Measurements from ENCODE around the gene ACTR1A. TPM values are rescaled to one million over a fixed set of nuclear protein-coding genes. Genes with fewer than 3 reads are reported as not detected.

The ACTR1A gene
- total and polyA plus RNA-seq, 9 of the 15 experiments (the other 6 are each of a cell fraction or from before 2014, with no cell fraction given) = 36.3 to 77.2 (median 49.6) TPM

DNA sequence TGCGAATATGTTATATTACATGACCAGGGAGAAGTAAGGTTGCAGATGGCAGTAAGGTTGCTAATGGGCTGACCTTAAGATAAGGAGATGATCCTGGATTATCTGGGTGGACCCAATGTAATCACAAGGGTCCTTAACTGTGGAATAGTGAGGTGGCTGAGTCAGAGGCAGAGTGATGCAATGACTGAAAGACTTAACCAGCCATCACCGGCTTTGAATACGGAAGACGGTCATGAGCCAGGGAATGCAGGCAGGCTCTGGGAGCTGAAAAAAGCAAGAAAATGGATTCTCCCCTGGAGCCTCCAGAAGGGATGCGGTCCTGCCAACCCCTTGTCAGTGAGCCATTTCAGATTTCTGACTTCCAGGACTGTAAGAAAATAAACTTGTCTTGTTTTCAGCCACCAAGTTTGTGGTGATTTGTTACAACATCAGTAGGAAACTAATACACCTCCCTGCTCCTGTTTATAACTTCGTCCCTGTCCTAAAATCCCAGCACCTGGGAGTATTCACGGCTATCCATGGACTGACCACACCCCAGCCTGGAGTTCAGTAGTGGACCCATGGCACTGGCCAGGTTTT is 46.5 kb downstream of the ACTR1A start (continued):
- TF ChIP-seq, protein P1, sequence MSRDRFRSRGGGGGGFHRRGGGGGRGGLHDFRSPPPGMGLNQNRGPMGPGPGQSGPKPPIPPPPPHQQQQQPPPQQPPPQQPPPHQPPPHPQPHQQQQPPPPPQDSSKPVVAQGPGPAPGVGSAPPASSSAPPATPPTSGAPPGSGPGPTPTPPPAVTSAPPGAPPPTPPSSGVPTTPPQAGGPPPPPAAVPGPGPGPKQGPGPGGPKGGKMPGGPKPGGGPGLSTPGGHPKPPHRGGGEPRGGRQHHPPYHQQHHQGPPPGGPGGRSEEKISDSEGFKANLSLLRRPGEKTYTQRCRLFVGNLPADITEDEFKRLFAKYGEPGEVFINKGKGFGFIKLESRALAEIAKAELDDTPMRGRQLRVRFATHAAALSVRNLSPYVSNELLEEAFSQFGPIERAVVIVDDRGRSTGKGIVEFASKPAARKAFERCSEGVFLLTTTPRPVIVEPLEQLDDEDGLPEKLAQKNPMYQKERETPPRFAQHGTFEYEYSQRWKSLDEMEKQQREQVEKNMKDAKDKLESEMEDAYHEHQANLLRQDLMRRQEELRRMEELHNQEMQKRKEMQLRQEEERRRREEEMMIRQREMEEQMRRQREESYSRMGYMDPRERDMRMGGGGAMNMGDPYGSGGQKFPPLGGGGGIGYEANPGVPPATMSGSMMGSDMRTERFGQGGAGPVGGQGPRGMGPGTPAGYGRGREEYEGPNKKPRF (IDR thresholded peaks at IDR 0.05; ENCODE audit: low read depth, low read length) = no peak
- TF ChIP-seq ZNF347 (CRISPR knock-in tag; IDR thresholded peaks at IDR 0.05; ENCODE audit: low read depth) (no peak), ESRRA (IDR thresholded peaks at IDR 0.05; ENCODE audit: borderline replicate concordance, low read depth) (no peak; the same call in 1 of the 2 replicates), TOE1 (IDR thresholded peaks at IDR 0.05; ENCODE audit: borderline replicate concordance) (peak; percentile 59; the same call in 1 of the 2 replicates), TOE1 (CRISPR knock-in tag; IDR thresholded peaks at IDR 0.05; ENCODE audit: borderline replicate concordance, low read depth) (no peak), ESRRB (CRISPR knock-in tag; IDR thresholded peaks at IDR 0.05; ENCODE audit: borderline replicate concordance) (no peak), MYC (IDR thresholded peaks at IDR 0.05; ENCODE audit: low read depth, low read length) (peak; percentile 62), MYC (CRISPR knock-in tag; IDR thresholded peaks at IDR 0.05; ENCODE audit: borderline replicate concordance, low read depth) (no peak), HDAC2 (IDR thresholded peaks at IDR 0.05) (peak; percentile 82), PHB (CRISPR knock-in tag; IDR thresholded peaks at IDR 0.05) (no peak), ZNF311 (CRISPR knock-in tag; IDR thresholded peaks at IDR 0.05) (peak; percentile 49; the same call in 1 of the 2 replicates), KDM1A (IDR thresholded peaks at IDR 0.05) (no peak), POLR2AphosphoS5 (IDR thresholded peaks at IDR 0.05; ENCODE audit: control insufficient read depth, insufficient read depth, low read depth, low read length) (no peak), NUFIP1 (IDR thresholded peaks at IDR 0.05; ENCODE audit: partially characterized antibody) (no peak), MTA2 (IDR thresholded peaks at IDR 0.05; ENCODE audit: low read depth) (0 out of 2 replicates have a peak, but pooled peaks have one; percentile 30), E2F3 (CRISPR knock-in tag; IDR thresholded peaks at IDR 0.05) (no peak), ZEB2 (IDR thresholded peaks at IDR 0.05) (peak; percentile 47; the same call in 1 of the 2 replicates), NFIX (CRISPR knock-in tag; IDR thresholded peaks at IDR 0.05; ENCODE audit: low read depth) (no peak)
- TF ChIP-seq, protein P2, sequence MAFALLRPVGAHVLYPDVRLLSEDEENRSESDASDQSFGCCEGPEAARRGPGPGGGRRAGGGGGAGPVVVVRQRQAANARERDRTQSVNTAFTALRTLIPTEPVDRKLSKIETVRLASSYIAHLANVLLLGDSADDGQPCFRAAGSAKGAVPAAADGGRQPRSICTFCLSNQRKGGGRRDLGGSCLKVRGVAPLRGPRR (CRISPR knock-in tag; IDR thresholded peaks at IDR 0.05) = 0 out of 2 replicates have a peak, but pooled peaks have one; percentile 33
- TF ChIP-seq, protein P3, sequence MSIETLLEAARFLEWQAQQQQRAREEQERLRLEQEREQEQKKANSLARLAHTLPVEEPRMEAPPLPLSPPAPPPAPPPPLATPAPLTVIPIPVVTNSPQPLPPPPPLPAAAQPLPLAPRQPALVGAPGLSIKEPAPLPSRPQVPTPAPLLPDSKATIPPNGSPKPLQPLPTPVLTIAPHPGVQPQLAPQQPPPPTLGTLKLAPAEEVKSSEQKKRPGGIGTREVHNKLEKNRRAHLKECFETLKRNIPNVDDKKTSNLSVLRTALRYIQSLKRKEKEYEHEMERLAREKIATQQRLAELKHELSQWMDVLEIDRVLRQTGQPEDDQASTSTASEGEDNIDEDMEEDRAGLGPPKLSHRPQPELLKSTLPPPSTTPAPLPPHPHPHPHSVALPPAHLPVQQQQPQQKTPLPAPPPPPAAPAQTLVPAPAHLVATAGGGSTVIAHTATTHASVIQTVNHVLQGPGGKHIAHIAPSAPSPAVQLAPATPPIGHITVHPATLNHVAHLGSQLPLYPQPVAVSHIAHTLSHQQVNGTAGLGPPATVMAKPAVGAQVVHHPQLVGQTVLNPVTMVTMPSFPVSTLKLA (conservative IDR thresholded peaks at IDR 0.05) = no peak
- TF ChIP-seq, protein P4, sequence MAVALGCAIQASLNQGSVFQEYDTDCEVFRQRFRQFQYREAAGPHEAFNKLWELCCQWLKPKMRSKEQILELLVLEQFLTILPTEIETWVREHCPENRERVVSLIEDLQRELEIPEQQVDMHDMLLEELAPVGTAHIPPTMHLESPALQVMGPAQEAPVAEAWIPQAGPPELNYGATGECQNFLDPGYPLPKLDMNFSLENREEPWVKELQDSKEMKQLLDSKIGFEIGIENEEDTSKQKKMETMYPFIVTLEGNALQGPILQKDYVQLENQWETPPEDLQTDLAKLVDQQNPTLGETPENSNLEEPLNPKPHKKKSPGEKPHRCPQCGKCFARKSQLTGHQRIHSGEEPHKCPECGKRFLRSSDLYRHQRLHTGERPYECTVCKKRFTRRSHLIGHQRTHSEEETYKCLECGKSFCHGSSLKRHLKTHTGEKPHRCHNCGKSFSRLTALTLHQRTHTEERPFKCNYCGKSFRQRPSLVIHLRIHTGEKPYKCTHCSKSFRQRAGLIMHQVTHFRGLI (CRISPR knock-in tag; IDR thresholded peaks at IDR 0.05) = no peak
- TF ChIP-seq, protein P5, sequence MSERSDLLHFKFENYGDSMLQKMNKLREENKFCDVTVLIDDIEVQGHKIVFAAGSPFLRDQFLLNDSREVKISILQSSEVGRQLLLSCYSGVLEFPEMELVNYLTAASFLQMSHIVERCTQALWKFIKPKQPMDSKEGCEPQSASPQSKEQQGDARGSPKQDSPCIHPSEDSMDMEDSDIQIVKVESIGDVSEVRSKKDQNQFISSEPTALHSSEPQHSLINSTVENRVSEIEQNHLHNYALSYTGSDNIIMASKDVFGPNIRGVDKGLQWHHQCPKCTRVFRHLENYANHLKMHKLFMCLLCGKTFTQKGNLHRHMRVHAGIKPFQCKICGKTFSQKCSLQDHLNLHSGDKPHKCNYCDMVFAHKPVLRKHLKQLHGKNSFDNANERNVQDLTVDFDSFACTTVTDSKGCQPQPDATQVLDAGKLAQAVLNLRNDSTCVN (CRISPR knock-in tag; IDR thresholded peaks at IDR 0.05) = no peak
